Upper lobe of right lung (tissue), 1 donor: Measurements from ENCODE around the gene MEG3. TPM values are rescaled to one million over a fixed set of nuclear protein-coding genes. Genes with fewer than 3 reads are reported as not detected.

Source experiments
- ATAC-seq: fragments of 200-7000 bp; cut with Tn5 transposase; one replicate; pipeline ENCODE4 v1.9.1; 2020; ENCODE audit warnings: mild to moderate bottlenecking, moderate library complexity
- DNase-seq: peaks from one replicate; pipeline ENCODE4 v3.0.0-alpha.2; 2020
- H3K27ac ChIP-seq: fragments of 200-600 bp; one replicate; pipeline ENCODE4 v1.8.0; 2022
- H3K27me3 ChIP-seq: fragments of 200-600 bp; one replicate; pipeline ENCODE4 v1.8.0; 2022; ENCODE audit warnings: mild to moderate bottlenecking
- H3K36me3 ChIP-seq: fragments of 200-600 bp; one replicate; pipeline ENCODE4 v1.8.0; 2022
- H3K4me1 ChIP-seq: fragments of 200-600 bp; one replicate; pipeline ENCODE4 v1.8.0; 2022
- H3K4me3 ChIP-seq: fragments of 200-600 bp; one replicate; pipeline ENCODE4 v1.8.0; 2022; ENCODE audit warnings: mild to moderate bottlenecking
- H3K9me3 ChIP-seq: fragments of 200-600 bp; one replicate; pipeline ENCODE4 v1.8.0; 2022
- intact Hi-C: fragments of 100-400 bp; cut with DNase I; formaldehyde crosslinking; loops from one replicate; pipeline ENCODE4 v1.11.0; 2022
- total RNA-seq: library from RNA; stranded (reverse); fragmentation: NEBNext Ultra II Directional; extraction: Animal tissue kit (Norgen Biotek cat#: 25700); gene quantifications from one replicate; pipeline ENCODE4 v1.2.1, GENCODE V29; 2021
- TF ChIP-seq, protein P1 (sequence below): fragments of 200-600 bp; IDR thresholded peaks from one replicate; pipeline ENCODE4 v1.8.0; 2022; ENCODE audit warnings: antibody characterized with exemption
- donor health status: DM: no; HTN: yes; CAD: no; lungs with severe emphysema.

MEG3 gene
- total RNA-seq, 1 donor from 2014 or later, result 15.6 TPM

DNA sequence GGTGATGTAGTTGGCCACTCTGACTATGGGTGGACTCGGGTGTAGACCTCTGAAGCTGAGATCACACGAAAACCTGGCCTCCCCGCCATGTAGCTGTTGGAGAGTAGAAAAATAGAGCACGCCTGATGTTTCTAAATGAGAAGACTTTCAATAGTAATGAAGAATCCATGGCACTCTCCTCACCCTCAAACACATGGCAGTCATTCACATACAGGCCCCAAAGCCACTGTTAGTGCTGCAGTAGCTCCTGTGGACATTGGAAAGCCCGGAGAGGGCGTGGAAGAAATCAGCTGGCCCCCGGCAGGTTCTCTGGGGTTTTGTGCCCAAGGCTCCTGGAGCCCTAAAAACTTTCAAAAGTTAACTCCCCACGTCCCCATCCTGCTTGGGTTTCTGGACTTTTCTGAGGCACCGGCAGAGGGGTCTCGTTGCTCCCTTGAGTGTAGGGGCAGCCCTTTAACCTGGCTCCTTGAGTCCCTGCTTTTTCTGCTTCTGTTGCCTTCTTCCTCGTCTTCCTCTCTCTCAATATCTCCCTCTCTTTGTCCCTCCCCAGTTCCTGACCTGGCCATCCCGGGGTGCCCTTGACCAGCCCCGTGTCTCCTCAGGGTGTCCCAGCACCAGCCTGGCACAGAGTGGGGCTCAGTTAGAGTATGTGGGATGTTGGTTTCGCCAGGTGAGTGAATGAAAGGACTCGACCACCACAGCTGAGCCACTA lies 8.3 kb downstream of the MEG3 start:
- ATAC-seq (no peak), DNase-seq (no peak)
- H3K4me1 ChIP-seq, result no peaks in the 10 kb centered on the region
- H3K36me3 ChIP-seq, result no peaks in the 10 kb centered on the region
- H3K27ac ChIP-seq, result no peak overlapping the region
- TF ChIP-seq, protein P1, sequence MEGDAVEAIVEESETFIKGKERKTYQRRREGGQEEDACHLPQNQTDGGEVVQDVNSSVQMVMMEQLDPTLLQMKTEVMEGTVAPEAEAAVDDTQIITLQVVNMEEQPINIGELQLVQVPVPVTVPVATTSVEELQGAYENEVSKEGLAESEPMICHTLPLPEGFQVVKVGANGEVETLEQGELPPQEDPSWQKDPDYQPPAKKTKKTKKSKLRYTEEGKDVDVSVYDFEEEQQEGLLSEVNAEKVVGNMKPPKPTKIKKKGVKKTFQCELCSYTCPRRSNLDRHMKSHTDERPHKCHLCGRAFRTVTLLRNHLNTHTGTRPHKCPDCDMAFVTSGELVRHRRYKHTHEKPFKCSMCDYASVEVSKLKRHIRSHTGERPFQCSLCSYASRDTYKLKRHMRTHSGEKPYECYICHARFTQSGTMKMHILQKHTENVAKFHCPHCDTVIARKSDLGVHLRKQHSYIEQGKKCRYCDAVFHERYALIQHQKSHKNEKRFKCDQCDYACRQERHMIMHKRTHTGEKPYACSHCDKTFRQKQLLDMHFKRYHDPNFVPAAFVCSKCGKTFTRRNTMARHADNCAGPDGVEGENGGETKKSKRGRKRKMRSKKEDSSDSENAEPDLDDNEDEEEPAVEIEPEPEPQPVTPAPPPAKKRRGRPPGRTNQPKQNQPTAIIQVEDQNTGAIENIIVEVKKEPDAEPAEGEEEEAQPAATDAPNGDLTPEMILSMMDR, result no peak
- intact Hi-C loops, result no loop called here
- no peaks in the 10 kb centered on the region for H3K9me3 ChIP-seq
- no peak overlapping the region for H3K4me3 ChIP-seq
- peaks cover 18% of the 10 kb centered on the region for H3K27me3 ChIP-seq

DNA sequence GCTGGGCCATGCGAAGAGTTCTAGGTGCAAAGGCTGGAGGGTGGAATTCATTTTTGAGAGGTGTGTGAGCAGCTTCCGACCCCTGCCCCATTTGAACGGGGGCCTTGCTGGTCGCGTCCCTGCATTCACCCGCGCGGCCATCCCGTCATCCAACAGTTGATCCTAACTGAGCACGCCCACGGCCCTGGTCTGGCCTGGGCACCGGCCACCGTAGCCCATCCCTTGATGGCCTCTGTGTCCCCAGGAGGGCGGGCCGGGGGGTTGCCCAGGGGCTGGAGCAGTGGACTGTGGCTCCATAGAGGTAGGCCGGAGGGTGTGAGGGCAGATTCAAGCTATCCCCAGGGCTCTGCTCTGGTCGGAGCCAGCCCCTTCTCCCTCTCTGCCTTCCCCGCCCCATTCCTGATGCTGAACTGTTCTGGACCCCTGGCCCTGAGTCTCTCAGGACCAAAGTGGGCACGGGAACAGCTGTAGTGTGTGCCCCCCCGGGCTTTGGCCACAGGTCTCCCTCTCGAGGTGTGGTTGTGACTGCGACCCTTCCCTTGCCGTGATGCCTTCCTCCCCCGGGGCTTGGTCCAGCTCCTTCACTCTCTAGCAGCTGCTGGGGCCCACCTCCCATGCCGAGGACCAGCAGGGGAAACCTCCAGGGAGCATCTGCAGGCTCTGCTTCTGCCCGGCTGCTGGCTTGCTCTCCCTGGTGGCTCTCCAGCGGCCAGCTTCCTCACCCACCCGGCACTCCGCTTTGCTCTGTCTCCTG lies 9.1 kb downstream of the MEG3 start:
- no peak for ATAC-seq
- no peaks in the 10 kb centered on the region for H3K36me3 ChIP-seq
- no peak for DNase-seq
- no peaks in the 10 kb centered on the region for H3K9me3 ChIP-seq
- no peaks in the 10 kb centered on the region for H3K4me1 ChIP-seq
- TF ChIP-seq, protein P1, result no peak
- no peak overlapping the region for H3K27ac ChIP-seq
- intact Hi-C loops, result no loop called here
- no peak overlapping the region for H3K4me3 ChIP-seq
- H3K27me3 ChIP-seq, result peaks cover 17% of the 10 kb centered on the region

DNA sequence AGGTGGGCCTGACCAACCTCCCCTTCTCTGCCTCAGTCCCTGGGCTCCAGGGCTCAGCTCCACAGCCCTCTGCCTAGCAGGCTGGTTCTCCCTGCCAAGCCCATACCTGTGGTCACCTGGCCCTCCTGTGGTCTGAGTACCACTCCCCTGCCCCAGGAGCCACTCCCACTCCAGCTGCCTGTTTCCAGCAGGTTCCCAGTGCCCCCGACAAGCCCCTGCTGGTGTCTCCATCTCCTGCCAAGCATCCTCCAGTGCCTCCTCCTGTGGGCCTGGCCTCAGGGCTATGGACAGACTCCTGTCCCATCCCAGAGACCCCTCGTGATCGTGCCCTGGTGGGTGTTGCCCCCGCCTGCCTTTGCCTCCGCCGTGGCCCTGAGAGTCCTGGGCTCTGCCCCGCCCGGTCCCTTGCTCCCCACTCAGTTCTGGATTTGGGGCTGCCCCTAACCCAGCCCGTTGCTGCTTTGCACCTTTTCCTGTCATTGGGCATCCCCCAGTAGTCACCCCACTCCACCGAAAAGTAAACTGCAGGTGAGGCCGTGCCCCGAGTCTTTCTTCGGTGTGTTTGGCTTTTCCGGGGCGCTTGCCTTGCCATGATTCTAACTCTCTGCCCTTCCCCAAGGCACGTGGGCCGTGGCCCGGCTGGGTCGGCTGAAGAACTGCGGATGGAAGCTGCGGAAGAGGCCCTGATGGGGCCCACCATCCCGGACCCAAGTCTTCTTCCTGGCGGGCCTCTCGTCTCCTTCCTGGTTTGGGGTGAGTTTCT lies 9.8 kb downstream of the MEG3 start:
- intact Hi-C loops, result no loop called here
- ATAC-seq, result no peak
- no peaks in the 10 kb centered on the region for H3K36me3 ChIP-seq

DNA sequence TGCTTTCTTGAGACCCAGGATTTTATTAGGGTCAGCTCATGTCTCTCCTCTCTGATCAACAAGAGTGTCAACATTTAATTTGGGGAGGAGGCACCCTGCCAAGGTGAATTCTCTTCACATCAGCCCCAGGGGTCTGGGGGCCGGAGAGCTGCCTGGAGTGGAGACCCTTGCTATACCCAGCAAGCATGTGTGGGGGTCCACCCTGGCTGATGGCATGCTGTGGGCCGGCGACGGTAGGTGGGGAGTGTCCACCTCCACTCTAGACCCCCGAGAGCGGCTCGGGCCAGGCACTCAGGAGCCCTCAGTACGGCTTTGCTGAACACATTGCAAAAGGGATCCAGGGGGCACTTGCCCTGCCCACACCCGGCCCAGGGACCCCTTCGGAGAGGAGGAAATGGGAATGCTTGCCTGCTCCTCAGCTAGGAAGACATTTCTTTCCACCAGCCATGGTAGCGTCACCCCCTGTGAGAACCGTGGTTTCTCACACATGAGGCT lies 10.4 kb downstream of the MEG3 start:
- Histone ChIP-seq H3K4me3 (no peak overlapping the region), H3K4me1 (no peaks in the 10 kb centered on the region), H3K27me3 (peaks cover 17% of the 10 kb centered on the region), H3K36me3 (no peaks in the 10 kb centered on the region), H3K9me3 (no peaks in the 10 kb centered on the region), H3K27ac (no peak overlapping the region)
- intact Hi-C loops, result no loop called here
- TF ChIP-seq, protein P1, result no peak
- DNase-seq, result no peak
- ATAC-seq, result no peak

More for the DNA sequence above, 9.8 kb downstream of the MEG3 start:
- H3K27ac ChIP-seq, result no peak overlapping the region
- no peaks in the 10 kb centered on the region for H3K4me1 ChIP-seq
- H3K4me3 ChIP-seq, result no peak overlapping the region
- peaks cover 17% of the 10 kb centered on the region for H3K27me3 ChIP-seq
- TF ChIP-seq, protein P1, result no peak
- no peak for DNase-seq
- H3K9me3 ChIP-seq, result no peaks in the 10 kb centered on the region

DNA sequence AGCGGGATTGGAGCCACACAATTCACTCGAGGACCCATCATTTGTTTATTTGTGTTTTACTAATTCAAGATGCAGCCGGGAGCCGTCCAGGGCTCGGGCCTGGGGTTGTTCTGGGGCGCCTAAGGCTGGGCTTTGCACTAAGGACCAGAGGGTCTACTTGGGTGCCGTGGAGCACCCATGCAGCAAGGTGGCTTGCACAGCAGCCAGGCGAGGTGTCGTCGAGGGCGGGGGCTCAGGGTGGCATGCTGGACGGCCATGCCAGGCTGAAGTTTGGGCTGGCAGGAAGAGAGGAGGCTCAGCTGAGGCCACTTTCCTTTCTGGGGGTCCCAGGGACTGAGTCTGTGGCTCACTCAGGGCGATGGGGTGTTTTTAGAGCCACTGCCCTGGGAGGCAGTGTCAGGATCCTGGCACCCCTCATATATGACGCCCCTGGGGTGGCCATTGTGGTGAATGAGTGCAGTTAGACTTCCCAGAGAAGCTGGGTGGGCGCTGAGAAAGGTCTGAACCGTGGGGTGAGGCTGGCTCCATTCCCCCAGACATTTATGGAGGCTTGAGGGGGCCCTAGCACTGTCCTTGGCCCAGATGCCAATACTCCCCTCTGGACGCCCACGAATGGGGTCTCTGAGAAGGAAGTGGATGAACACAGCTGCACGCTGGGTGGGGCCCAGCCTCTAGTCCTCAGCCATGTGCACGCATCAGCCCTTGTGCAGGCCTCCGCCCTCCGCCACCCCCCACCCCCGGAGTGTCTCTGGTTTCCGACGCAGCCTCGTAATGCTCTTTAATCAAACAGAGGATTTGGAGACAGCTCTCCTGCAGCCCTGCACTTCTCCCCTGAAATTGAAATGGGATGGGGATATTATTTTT lies 11.3 kb downstream of the MEG3 start:
- H3K4me3 ChIP-seq, result no peak overlapping the region

More for the DNA sequence above, 11.3 kb downstream of the MEG3 start:
- Histone ChIP-seq H3K9me3 (no peaks in the 10 kb centered on the region), H3K36me3 (no peaks in the 10 kb centered on the region), H3K4me1 (no peaks in the 10 kb centered on the region), H3K27me3 (peaks cover 17% of the 10 kb centered on the region), H3K27ac (no peak overlapping the region)
- intact Hi-C loops, result no loop called here
- TF ChIP-seq, protein P1, result no peak
- ATAC-seq (no peak), DNase-seq (no peak)
